Neural progenitor cell (in vitro differentiated cells): Measurements from ENCODE around the gene PLB1.

ENCODE experiments used
- EZH2 ChIP-seq: fragments of 200-600 bp; sonication (generic); IDR thresholded peaks from 2 replicates; pipeline ENCODE4 v1.6.1; 2017; ENCODE audit warnings: antibody characterized with exemption, mild to moderate bottlenecking, moderate library complexity
- TF ChIP-seq, protein P1 (sequence below): fragments of 200-600 bp; sonication (generic); IDR thresholded peaks from 2 replicates; pipeline ENCODE4 v1.5.1; 2017; ENCODE audit warnings: antibody characterized with exemption, mild to moderate bottlenecking

- TF ChIP-seq, protein P1, sequence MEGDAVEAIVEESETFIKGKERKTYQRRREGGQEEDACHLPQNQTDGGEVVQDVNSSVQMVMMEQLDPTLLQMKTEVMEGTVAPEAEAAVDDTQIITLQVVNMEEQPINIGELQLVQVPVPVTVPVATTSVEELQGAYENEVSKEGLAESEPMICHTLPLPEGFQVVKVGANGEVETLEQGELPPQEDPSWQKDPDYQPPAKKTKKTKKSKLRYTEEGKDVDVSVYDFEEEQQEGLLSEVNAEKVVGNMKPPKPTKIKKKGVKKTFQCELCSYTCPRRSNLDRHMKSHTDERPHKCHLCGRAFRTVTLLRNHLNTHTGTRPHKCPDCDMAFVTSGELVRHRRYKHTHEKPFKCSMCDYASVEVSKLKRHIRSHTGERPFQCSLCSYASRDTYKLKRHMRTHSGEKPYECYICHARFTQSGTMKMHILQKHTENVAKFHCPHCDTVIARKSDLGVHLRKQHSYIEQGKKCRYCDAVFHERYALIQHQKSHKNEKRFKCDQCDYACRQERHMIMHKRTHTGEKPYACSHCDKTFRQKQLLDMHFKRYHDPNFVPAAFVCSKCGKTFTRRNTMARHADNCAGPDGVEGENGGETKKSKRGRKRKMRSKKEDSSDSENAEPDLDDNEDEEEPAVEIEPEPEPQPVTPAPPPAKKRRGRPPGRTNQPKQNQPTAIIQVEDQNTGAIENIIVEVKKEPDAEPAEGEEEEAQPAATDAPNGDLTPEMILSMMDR: no peak
- TF ChIP-seq EZH2: no peak
Observed at GRCh38 chr2:28546242-28546641, 50.4 kb downstream of the PLB1 start.
